HG02642 (cell line): ENCODE data around the gene CHST3.
"Not testable (repeated sequence)": the region's sequence is repeated elsewhere in the genome, so short reads cannot be mapped to it uniquely, and the experiment has no call there.

Source experiments
- ATAC-seq: cut with Tn5 transposase; IDR thresholded peaks from one replicate; pipeline ENCODE4 v1.9.1; 2021; ENCODE audit warnings: mild to moderate bottlenecking; ENCODE audit not compliant: unreplicated experiment, poor library complexity

Gene CHST3

DNA sequence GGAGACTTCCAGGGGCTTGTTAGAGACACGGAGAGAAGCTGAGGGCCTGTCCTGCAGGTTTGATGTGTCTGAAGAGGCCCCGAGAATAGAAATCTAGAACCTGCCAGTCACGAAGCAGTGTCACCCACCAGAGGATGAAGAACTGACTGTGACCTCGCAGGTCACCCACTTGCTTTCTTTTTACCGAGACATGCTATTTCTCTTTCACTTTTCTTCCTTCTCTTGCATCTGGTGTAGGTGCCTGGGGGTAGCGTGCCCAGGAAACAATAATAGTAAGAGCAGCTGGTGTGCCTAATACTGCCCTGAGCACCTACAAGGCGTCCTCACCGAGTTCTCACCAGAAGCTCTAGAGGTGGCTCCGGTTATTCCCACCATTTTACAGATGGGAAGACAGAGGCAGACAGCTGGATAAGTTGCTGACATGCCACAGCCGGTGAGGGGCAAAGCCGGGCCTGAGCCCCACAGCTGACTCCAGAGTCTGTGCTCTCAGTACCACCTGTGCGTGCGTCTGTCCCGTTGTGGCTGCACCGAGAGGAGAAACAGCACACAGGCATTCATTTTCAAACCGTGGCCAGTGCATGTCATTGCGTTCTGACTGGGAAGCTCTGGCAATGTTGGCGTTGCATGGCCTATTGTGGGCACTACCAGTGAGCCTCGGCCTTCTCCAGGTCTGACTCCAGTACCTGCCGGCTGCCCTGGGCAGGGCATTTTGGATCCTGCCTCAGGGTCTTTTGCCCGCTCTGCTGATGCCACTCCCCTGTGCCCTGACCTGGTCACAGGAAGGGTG, 7.8 kb downstream of the CHST3 start:
- ATAC-seq: no peak

DNA sequence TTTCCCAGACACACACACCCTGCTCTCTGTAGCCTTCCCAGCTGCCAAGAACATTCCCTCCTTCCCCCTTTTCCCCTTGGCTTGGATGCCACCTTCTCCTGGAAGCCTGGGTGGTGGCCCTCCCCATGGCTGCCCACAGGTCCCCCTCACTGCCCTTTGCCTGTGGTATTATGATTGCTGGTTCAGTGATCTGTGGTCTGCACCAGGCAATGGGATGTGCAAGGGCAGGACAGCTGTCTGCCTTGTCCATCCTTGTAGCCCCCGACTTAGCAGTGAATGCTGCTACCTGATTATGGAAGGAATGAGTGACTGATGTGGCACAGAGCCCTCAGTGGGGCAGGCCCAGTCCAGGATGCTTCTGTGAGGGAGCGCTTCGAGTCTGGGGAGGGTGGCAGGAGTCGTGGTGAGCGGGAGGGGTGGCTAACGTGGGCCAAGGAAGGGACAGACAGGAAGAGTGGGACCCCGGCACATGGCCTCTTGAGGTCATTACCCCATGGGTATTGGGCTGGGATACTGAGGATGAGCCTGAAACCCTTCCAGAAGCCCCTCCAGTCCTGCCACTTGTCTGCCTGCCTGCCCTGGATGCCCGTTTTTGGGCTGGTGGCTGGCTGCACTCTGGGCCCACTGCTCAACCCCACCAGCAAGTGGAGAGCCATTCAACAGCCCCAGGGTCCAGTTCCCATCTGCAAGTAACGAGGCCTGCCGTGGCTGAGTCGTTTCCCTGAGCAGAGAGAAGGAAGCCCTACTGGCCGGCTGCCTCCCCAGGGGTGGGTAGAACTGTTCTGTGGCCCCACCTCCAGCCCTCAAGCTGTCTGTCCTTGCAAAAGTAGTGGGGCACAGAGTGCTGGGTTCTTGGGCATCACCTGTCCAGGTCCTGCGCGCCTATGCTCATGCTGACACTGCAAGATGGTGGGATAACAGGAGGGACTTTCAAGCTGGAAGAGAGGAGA, 8.8 kb downstream of the CHST3 start:
- no peak for ATAC-seq

DNA sequence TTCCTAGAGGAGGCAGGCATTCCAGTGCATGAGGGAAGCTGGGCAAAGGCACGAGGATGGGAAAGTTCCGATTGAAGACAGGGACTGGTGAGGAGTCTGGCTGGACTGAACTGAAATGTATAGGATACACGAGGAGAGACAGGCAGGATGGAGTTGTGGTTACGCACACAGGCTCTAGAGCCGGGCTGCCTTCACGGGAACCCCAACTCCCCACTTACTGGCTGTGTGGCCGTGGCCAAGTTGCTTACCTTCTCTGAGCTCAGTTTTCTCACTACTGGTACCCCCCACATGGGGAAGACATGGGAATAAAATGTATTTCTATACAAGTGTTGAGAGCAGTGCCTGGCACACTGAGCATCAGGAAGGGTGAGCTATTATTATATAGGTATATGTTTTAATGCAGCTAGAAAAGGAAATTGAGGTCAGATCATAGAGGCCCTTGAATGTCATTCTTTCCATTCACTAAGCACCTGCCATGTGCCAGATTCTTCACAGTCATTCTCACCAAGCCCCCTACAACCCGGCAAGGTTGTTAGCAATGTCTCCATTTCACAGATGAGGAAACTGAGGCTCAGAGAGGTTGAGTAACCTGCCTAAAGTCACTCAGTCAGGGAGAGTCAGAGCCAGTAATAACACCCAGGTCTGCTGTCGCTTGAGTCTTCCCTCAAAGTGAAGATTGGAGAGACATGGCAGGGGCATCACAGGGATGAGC, 9.7 kb downstream of the CHST3 start:
- ATAC-seq: peak; percentile 13

DNA sequence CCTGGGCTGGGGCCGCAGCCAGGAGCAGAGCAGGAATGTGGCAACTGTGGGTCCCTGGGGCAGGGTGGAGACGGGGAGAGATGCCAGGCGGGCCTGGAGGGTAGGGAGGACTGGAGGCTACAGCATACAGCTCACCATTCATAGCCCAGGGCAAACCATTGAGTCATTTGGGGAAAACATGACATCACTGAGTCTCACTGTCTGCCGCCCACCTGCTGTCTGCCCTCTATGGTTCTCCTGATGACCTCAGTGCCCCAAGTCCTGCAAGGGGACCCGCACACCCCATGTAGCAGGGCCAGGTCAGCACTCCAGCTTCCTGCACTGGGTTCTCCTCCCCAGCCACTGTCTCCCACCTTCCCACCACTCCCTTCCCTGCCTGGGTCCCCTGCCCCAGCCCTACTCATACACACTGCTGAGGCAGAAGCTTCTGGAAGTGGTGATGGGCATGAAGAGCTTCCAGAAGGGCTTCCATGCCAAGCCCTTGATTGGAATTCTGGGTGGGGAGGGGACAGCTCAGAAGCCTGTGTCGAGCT, 10.4 kb downstream of the CHST3 start:
- peak; percentile 73 for ATAC-seq

DNA sequence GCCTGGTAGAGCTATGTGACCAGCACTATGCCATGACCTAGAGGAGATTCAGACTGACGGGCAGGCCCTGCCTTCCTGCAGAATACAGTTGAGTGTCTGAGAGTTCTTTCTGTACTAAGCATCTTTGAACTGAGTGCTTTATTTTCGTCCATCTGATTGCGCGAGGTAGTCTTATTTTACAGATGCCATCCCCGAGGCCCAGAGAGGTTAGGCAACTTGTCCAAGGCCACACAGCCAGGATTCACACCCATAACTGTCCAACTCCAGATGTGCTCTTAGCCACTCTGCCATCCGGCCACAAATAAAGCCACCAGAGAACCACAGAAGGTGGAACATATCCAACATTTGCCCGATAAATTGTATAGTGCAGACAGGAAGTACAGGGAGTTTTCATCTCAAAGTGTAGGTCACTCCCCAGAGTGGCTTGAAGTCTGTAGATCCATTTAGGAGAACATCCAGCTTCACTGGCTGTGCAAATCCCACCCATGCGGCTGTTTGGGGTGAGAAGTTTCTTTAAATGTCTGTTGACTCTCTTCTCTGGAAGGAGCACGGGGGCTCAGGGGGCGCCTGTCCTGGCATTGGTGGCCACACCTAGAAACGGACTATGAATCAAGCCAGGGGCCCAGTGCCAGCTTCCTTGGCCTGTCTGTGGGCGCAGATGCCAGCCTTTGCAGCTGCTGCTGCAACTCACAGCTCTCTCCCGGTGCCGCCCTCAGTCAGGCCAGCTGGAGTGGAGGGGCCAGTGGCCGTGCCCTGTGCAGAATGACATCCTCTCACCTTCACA, 11.1 kb downstream of the CHST3 start:
- ATAC-seq: no peak

DNA sequence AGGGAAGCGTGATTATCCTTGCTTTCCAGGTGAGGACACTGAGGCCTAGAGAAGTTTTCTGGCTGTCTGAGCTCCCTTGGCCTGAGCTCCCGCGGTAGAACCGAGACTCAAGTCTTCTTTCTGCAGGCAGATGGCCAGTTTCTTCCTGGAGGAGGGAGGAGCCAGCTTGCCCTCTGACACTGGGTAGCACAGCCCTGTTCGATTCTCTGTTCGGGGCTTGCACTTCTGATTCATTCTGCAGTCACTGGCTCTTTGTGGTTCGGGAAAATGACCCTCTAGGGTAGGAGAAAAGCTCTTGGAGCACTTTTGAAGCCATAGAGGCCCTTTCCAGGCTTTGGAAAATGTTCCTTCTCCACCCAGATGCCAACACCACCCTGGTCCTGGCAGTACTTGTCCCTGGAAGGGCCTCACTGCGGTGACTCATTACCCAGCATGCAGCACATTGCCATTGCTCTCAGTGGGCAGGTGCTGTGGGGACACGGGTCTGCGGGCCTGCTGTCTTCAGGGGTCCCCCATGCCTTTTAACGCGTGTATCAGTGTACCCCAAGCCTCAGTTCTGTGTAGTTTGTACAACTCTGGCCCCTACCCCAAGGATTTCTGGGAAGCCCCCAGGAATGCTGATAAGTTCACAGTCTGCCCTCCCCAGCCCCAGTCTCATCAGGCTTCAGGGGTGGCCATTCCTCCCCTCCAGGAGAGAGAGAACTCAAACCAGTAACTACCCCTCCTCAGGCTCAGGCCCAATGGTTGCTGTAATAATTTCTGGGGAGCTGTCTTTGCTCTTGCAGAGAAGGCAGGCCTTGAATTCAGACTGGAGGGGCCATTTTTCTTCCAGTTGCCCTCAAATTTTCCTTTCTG, 11.9 kb downstream of the CHST3 start:
- no peak for ATAC-seq

DNA sequence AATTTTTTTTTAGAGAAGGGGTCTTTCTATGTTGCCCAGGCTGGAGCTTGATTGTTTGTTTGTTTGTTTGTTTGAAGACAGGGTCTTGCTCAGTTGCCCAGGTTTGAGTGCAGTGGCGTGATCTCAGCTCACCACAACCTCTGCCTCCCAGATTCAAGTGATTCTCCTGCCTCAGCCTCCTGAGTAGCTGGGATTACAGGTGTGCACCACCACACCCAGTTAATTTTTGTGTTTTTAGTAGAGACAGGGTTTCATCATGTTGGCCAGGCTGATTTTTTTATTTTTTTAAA, 13.4 kb downstream of the CHST3 start:
- ATAC-seq: not testable (repeated sequence)

DNA sequence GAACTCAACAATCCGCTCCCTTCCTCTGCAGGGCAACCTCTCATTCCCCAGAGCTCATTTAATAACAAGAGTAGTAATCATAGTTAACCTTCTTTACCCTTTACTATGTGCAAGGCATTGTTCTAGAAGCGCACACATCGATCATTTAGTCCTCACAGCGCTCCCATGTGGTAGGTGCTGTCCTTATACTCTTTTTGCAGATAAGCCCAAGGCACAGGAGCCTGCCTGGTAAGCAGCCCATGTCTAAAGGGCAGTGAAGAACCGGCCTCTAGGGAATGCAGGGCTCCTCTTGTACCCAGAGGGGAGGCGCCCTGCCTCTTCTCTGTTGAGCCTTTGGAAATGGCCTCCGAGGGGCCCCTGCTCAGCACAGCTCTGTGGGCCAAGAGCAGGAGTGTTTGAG, 14.3 kb downstream of the CHST3 start:
- no peak for ATAC-seq

DNA sequence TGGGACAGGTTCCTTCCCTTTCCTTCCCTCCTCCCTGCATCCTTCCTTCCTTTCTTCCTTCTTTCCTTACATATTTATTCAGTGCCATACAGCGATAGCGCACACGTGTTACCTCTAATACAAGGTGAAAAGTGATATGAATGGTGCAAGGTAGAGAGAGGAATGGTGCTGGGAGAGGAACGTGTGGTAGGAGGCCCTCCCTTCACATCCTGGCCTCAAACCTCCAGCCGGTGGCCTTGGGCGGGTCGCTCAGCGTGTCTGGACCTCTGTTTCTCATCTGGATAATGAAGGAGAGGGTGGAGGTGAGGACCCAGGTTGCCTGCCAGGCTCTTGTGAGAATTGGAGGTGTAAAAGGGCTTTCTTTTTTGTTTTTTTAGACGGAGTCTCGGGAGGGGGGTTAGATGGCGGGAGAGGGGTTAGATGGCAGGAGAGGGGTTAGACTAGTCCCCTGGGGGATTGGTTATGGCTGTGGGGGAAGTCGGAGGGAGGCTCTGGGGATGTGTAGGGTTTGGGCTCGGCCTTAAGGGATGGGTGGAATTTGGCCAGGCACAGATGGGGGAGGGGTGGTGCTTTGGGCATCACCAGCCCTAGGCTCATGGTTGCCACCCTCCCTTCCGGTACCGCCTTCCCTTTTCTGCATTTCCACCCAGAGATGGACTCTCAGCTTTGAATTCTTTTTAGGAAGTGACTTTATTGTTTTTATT, 14.9 kb downstream of the CHST3 start:
- no peak for ATAC-seq

DNA sequence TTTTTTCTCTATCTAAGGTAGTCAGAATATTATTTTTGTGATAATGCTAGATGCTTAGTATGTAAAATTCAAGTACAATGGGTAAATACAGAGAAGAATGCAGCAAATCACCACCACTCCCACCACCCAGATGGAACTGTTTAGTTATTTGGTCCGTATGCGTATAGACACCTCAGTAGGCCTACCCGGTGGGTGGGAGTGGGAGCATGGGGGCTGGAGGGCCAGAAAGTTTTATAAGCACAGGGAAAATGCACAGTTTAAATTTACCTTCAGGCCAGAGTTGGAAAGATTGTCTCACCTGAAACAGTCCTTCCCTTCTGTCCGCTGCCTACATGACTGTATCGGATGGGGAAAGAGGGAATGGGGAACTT, 15.5 kb downstream of the CHST3 start:
- ATAC-seq: no peak

DNA sequence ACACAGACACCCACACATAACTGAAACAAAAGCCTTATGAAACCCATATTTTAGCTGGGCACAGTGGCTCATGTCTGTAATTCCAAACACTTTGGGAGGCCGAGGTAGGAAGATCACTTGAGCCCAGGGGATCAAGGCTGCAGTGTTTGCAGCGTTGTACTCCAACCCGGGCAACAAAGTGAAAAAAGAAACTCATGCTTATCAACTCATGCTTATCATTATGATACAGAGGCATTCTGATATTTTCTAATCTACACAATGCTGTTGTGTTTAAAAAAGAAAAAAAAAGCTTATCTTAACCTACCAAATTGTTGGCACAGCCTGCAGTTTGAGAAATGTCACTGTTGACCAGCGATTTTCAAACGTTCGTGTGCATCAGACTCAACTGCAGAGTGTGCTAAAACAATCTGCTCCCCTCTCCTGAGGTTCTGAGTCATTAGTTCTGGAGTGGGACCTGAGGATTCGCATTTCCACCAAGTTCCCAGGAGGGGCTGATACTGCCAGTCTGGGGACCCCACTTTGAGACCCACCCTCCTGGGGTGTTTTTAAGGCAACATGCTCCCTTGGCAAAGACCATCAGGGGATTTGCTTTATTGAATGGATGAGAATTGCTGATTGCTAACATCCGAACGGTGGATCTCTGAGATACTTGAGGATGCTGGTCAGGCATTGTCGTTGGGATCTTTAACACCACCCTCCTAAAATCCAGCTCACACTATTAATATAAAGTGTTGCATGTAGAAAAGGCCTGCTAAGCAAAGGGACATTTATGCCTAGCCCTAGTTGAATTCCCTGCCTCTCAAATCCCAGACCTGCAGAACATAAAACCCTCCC, 16.2 kb downstream of the CHST3 start:
- no peak for ATAC-seq

DNA sequence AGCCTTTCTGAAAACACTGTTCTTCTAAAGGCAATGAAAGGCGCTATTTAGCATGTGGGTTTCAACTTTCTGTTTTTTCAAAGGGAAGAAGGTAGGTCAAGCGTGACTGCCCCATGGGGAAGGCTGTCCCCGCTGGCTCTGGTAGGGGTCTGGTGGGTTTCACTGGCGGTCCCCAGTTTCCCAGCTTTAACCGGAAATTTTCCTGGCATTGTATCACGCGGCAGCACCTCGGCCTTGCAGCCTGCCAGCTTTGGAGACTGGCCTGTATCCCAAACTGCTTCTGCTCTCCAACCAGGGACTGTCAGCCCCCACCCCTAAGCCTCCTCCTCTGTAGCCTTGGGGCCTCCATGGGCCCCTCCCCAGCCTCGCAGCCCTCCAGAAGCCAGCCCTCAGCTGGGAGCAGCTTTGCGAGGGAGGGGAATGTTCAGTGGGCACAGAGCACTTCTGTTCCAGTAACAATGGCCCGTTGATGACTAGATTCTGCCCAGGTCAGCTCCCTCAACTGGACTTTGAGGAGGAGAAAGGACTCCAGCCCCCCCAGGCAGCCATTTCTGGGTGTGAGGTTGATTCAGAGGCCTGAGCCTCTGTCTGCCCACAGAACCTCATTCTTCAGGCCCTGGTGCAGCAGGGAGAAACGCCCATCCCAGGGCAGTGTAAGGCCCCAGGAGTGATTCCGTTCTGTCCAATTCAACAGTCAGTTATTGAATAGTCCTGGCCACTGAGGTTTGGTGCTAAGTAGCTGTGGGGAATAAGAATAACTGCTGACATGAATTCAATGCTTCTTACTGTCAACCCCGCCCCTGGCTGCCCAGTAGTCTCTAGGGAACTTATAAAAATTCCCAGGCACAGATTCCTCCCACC, 17.1 kb downstream of the CHST3 start:
- no peak for ATAC-seq

DNA sequence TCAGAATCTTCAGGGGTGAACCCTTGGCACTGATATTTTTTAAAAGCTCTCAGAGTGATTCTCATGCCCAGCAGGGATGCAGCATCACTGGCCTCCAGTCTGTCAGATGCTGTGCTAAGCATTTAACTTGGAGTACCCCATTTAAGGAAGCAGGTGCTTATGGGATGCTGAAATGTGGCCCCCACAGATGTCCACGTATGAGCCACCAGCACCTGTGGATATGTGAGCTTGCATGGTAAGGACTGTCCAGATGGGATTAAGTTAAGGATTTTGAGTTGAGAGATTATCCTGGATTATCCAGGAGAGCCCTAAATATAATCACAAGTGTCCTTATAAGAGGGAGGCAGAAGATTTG, 17.7 kb downstream of the CHST3 start:
- no peak for ATAC-seq

DNA sequence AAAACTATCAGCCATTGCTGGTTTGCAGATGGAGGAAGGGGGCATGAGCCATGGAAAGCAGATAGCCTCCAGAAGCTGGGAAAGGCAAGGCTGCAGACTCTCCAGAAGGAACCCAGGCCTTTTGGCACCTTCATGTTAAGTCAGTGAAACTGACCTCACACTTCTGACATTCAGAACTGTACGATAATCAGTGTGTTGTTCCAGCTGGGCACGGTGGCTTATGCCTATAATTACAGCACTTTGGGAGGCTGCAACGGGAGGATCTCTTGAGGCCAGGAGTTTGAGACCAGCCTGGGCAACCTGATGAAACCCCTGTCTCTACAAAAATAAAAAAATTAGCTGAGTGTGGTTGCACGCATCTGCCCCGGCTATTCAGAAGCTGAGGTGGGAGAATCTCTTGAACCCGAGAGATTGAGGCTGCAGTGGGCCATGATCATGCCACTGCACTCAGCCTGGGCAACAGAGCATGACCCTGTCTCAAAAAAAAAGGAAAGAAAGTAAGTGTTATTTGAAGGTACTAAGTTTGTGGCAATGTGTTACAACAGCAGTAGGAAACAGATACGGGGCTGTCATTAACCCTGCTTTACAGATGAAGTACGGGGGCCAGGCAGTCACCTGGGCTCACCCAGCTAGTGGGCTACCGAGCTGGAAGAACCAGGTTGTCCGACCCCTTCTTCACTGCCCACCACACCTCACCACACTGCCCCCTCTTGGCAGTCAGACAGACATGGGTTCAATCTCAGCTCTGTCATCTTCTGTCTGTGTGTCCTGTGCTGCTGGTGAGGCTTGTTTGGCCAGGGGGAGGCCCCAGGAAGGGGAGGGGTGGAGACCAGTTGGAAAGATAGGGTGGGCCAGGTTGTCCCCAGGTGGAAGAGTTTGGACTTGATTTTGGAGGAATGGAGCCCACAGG, 18.3 kb downstream of the CHST3 start:
- no peak for ATAC-seq

DNA sequence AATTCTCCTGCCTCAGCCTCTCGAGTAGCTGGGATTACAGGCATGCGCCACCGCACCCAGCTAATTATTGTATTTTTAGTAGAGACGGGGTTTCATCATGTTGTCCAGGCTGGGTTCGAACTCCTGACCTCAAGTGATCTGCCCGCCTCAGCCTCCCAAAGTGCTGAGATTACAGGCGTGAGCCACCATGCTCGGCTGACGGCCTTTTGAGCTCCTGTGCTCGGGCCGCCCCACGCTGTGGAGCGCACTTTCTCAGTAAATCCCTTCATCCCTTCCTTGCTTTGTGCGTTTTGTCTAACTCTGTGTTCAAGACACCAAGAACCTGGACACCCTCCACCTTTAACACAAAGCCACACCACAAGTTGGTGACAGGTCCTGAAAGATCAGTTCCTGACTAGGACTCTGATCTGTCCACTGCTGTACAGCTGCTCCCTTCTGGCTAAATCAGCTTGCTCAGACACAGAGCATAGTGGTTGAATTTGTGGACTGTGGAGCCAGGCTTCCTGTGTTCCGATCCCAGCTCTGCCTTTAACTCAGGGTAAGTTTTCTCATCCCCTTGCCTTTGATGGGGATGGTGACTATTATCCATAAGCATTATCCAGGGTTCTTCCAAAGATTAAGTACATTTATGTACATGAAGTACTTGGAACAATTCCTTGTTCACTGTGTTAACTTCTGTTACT, 20.1 kb downstream of the CHST3 start:
- ATAC-seq: no peak
